Sigmoid colon (tissue), 7 donors: ENCODE results near the gene PROB1. TPM values are rescaled to one million over a fixed set of nuclear protein-coding genes. Genes with fewer than 3 reads are reported as not detected.
"Not testable (repeated sequence)": the region's sequence is repeated elsewhere in the genome, so short reads cannot be mapped to it uniquely, and the experiment has no call there.

Experiments
- DNase-seq: peaks from one replicate; pipeline ENCODE4 v3.0.0-alpha.2; 2019
- H3K27ac ChIP-seq, 4 donors: fragments of 200-600 bp; sonication (generic); one replicate each; pipeline ENCODE4 v1.5.1; 2016 to 2019; ENCODE audit warnings: mild to moderate bottlenecking in 1 of 4
- H3K27me3 ChIP-seq, 3 donors: fragments of 200-600 bp; sonication (generic); one replicate each; pipeline ENCODE4 v1.5.1; 2019; ENCODE audit warnings: mild to moderate bottlenecking in 1 of 3
- H3K36me3 ChIP-seq, 4 donors: fragments of 200-600 bp; sonication (generic); one replicate each; pipeline ENCODE4 v1.5.1; 2016 to 2019
- H3K4me1 ChIP-seq, 4 donors: fragments of 200-600 bp; sonication (generic); one replicate each; pipeline ENCODE4 v1.5.1; 2017 to 2019
- H3K4me3 ChIP-seq, 4 donors: fragments of 200-600 bp; sonication (generic); one replicate each; pipeline ENCODE4 v1.5.1; 2017 to 2019; ENCODE audit warnings: mild to moderate bottlenecking in 2 of 4, moderate library complexity in 1 of 4
- H3K9me3 ChIP-seq, 4 donors: fragments of 200-600 bp in 3 of 4; sonication (generic) in 3 of 4; one replicate each; pipeline versions ENCODE4 v1.5.1 to v1.6.1; 2013 to 2019
- CTCF ChIP-seq, 4 experiments: fragments of 450-650 bp in 3 of 4; fragments of 200-600 bp in 1 of 4; IDR thresholded peaks; one replicate each; pipeline ENCODE4 v1.5.1; 2016 to 2019; ENCODE audit warnings: antibody characterized with exemption in 4 of 4, mild to moderate bottlenecking in 3 of 4, moderate library complexity in 2 of 4
- EP300 ChIP-seq, 4 donors: sonication (generic); formaldehyde crosslinking; IDR thresholded peaks; one replicate each; pipeline ENCODE4 v1.6.1; 2017; ENCODE audit warnings: antibody characterized with exemption in 4 of 4
- POLR2A ChIP-seq, 2 donors: fragments of 450-650 bp; IDR thresholded peaks; one replicate each; pipeline ENCODE4 v1.6.1; 2016; ENCODE audit warnings: antibody characterized with exemption in 2 of 2, mild to moderate bottlenecking in 2 of 2, moderate library complexity in 2 of 2
- POLR2AphosphoS5 ChIP-seq, 4 donors: sonication (generic); formaldehyde crosslinking; IDR thresholded peaks; one replicate each; pipeline ENCODE4 v1.6.1; 2017; ENCODE audit warnings: antibody characterized with exemption in 4 of 4
- WGBS, 2 donors: extraction: QIAGEN DNeasy Blood & Tissue Kit; methylation state at CpG; one replicate each; pipeline ENCODE4 v1.1.7; 2013; 5-methylcytosine and 5-hydroxymethylcytosine counted together
- intact Hi-C: fragments of 100-400 bp; cut with DNase I; formaldehyde crosslinking; loops from one replicate; pipeline ENCODE4 v1.15.1; 2023
- polyA plus RNA-seq, 3 donors: library from polyadenylated mRNA; stranded (reverse); fragments of 200-250 nt; gene quantifications; one replicate each; pipeline ENCODE4 v1.2.3, GENCODE V29; 2013
- total RNA-seq, 4 donors: library from RNA; depleted of rRNA; stranded (reverse); fragments of >200 nt; gene quantifications; one replicate each; pipeline ENCODE4 v1.1.0, GENCODE V29; 2016
- donor health status: healthy with polysubstance abuse.
- donor health status: Bipolar disorder and iron deficiency.
- donor health status: healthy.

PROB1 gene
- total and polyA plus RNA-seq, 7 donors: under 0.01 to 1.8 (median 0.36) TPM

GRCh38 chr5:139360384-139360783 lies 34.5 kb downstream of the PROB1 start:
- Histone ChIP-seq H3K4me1 (peaks cover 0 to 16% (median 10%) of the 10 kb centered on the region in 4 donors), H3K27ac (no peak overlapping the region), H3K27me3 (no peaks in the 10 kb centered on the region), H3K36me3 (peaks cover 0 to 19% (median 16%) of the 10 kb centered on the region in 4 donors), H3K4me3 (no peak overlapping the region), H3K9me3 (no peaks in the 10 kb centered on the region)
- no peak for DNase-seq
- TF ChIP-seq POLR2A (IDR thresholded peaks at IDR 0.05) (no peak), CTCF (IDR thresholded peaks at IDR 0.05) (no peak), POLR2AphosphoS5 (IDR thresholded peaks at IDR 0.05) (no peak), EP300 (IDR thresholded peaks at IDR 0.05) (no peak)
- 96 to 97% methylated on average over 4 of the region's 4 CpGs for WGBS, 2 donors
- intact Hi-C loops: no loop called here

- DNase-seq: no peak
- H3K9me3 ChIP-seq: no peaks in the 10 kb centered on the region
- TF ChIP-seq EP300 (IDR thresholded peaks at IDR 0.05): no peak
- no peak for TF ChIP-seq CTCF (IDR thresholded peaks at IDR 0.05)
- TF ChIP-seq POLR2AphosphoS5 (IDR thresholded peaks at IDR 0.05): no peak
- no peak for TF ChIP-seq POLR2A (IDR thresholded peaks at IDR 0.05)
- intact Hi-C loops: no loop called here
- H3K4me1 ChIP-seq: peaks cover 0 to 18% (median 10%) of the 10 kb centered on the region in 4 donors
- H3K36me3 ChIP-seq: peaks cover 0 to 5% (median 2%) of the 10 kb centered on the region in 4 donors
- H3K4me3 ChIP-seq: no peak overlapping the region
- no peaks in the 10 kb centered on the region for H3K27me3 ChIP-seq
- H3K27ac ChIP-seq: no peak overlapping the region
Measured at GRCh38 chr5:139358064-139358463, 36.8 kb downstream of the PROB1 start.

- H3K4me3 ChIP-seq, intact Hi-C loops, H3K27me3 ChIP-seq, DNase-seq, H3K27ac ChIP-seq, H3K9me3 ChIP-seq, H3K36me3 ChIP-seq: not testable (repeated sequence)
- 95 to 96% methylated on average over 8 of the region's 8 CpGs for WGBS, 2 donors
- peaks cover 0 to 14% (median 5%) of the 10 kb centered on the region in 4 donors for H3K4me1 ChIP-seq
Measured at GRCh38 chr5:139355900-139356299, 39.0 kb downstream of the PROB1 start.

- WGBS, 2 donors: 95 to 97% methylated on average over 3 of the region's 3 CpGs
Measured at GRCh38 chr5:139354186-139354585, 40.7 kb downstream of the PROB1 start.

GRCh38 chr5:139347863-139348262 lies 47.0 kb downstream of the PROB1 start:
- 89 to 94% methylated on average over 9 of the region's 9 CpGs for WGBS, 2 donors
- H3K36me3 ChIP-seq, intact Hi-C loops: not testable (repeated sequence)

More at GRCh38 chr5:139354186-139354585, 40.7 kb downstream of the PROB1 start:
- H3K27ac ChIP-seq: no peak overlapping the region
- no peak overlapping the region for H3K4me3 ChIP-seq
- H3K4me1 ChIP-seq: peaks cover 0 to 26% (median 8%) of the 10 kb centered on the region in 4 donors
- peaks cover 0 to 5% (median 2%) of the 10 kb centered on the region in 4 donors for H3K36me3 ChIP-seq
- intact Hi-C loops: no loop called here
- no peak for TF ChIP-seq EP300 (IDR thresholded peaks at IDR 0.05)
- no peak for TF ChIP-seq CTCF (IDR thresholded peaks at IDR 0.05)
- TF ChIP-seq POLR2AphosphoS5 (IDR thresholded peaks at IDR 0.05): no peak
- TF ChIP-seq POLR2A (IDR thresholded peaks at IDR 0.05): no peak
- DNase-seq: no peak
- no peaks in the 10 kb centered on the region for H3K9me3 ChIP-seq
- no peaks in the 10 kb centered on the region for H3K27me3 ChIP-seq

GRCh38 chr5:139345442-139345841 lies 49.5 kb downstream of the PROB1 start:
- H3K9me3 ChIP-seq, H3K4me3 ChIP-seq, DNase-seq, H3K27ac ChIP-seq, intact Hi-C loops, H3K27me3 ChIP-seq, H3K36me3 ChIP-seq: not testable (repeated sequence)
- peaks cover 0 to 57% (median 36%) of the 10 kb centered on the region in 4 donors for H3K4me1 ChIP-seq
- 94 to 95% methylated on average over 8 of the region's 8 CpGs for WGBS, 2 donors

More at GRCh38 chr5:139347863-139348262, 47.0 kb downstream of the PROB1 start:
- not testable (repeated sequence) for H3K27me3 ChIP-seq, H3K4me3 ChIP-seq, H3K9me3 ChIP-seq, H3K27ac ChIP-seq, DNase-seq
- H3K4me1 ChIP-seq: peaks cover 0 to 52% (median 32%) of the 10 kb centered on the region in 4 donors
